A673 (cell line): Measurements from ENCODE around the gene CDR2. TPM values are rescaled to one million over a fixed set of nuclear protein-coding genes. Genes with fewer than 3 reads are reported as not detected.

ENCODE experiments used
- BruUV-seq: library from RNA; stranded (reverse); fragments of 400-500 nt; replicated peaks from 2 replicates; lab custom pipeline; 2021; lab: Mats Ljungman, UMichigan
- CTCF ChIA-PET: fragments of 300-600 bp; sonication (Branson Sonifier 250); formaldehyde crosslinking; loops from one replicate; lab custom pipeline; 2022; ENCODE audit warnings: antibody characterized with exemption; lab: Charles Lee
- POLR2A ChIA-PET: fragments of 300-600 bp; sonication (Branson Sonifier 250); formaldehyde crosslinking; loops from one replicate; lab custom pipeline; 2022; ENCODE audit warnings: antibody characterized with exemption; ENCODE audit not compliant: low non-redundant PET; lab: Charles Lee
- DNase-seq: peaks from one replicate; pipeline ENCODE4 v3.0.0-alpha.2; 2015; ENCODE audit warnings: low spot score
- H3K27ac ChIP-seq: fragments of 200-600 bp; sonication (generic); 2 replicates; pipeline ENCODE4 v1.5.1; 2016; ENCODE audit warnings: mixed run types, low read depth, mild to moderate bottlenecking, mixed read lengths, antibody characterized with exemption, low read length; ENCODE audit not compliant: poor library complexity, severe bottlenecking
- H3K27me3 ChIP-seq: fragments of 200-600 bp; sonication (generic); replicated peaks from 2 replicates; pipeline ENCODE4 v1.6.1; 2017; ENCODE audit warnings: mixed run types, low read depth, mild to moderate bottlenecking, mixed read lengths, antibody characterized with exemption, low read length; ENCODE audit not compliant: insufficient read depth, poor library complexity
- H3K36me3 ChIP-seq: fragments of 200-600 bp; sonication (generic); 2 replicates; pipeline ENCODE4 v1.6.1; 2016; ENCODE audit warnings: mixed run types, mild to moderate bottlenecking, mixed read lengths, antibody characterized with exemption, low read length; ENCODE audit not compliant: insufficient read depth, poor library complexity, severe bottlenecking
- H3K4me1 ChIP-seq: fragments of 200-600 bp; sonication (generic); 2 replicates; pipeline ENCODE4 v1.6.1; 2017; ENCODE audit warnings: mixed run types, mild to moderate bottlenecking, mixed read lengths, antibody characterized with exemption, low read length; ENCODE audit not compliant: insufficient read depth, poor library complexity, severe bottlenecking
- H3K4me3 ChIP-seq: fragments of 200-600 bp; sonication (generic); 2 replicates; pipeline ENCODE4 v1.5.1; 2016; ENCODE audit warnings: low read depth, mixed run types, mild to moderate bottlenecking, mixed read lengths, low read length; ENCODE audit not compliant: poor library complexity, severe bottlenecking
- H3K9me3 ChIP-seq: fragments of 200-600 bp; sonication (generic); 2 replicates; pipeline ENCODE4 v1.6.1; 2016; ENCODE audit warnings: mixed run types, low read depth, mild to moderate bottlenecking, mixed read lengths, antibody characterized with exemption, low read length; ENCODE audit not compliant: poor library complexity, severe bottlenecking
- CTCF ChIP-seq: fragments of 300-800, 200-600 bp; sonication (generic); conservative IDR thresholded peaks from 2 replicates; pipeline ENCODE4 v1.5.1; 2017; ENCODE audit warnings: low read depth, mild to moderate bottlenecking, antibody characterized with exemption, low read length, moderate library complexity, mixed read lengths
- EZH2 ChIP-seq: fragments of 200-600 bp; sonication (generic); IDR thresholded peaks from 2 replicates; pipeline ENCODE4 v1.6.1; 2017; ENCODE audit warnings: borderline replicate concordance, low read depth, mild to moderate bottlenecking, mixed read lengths, antibody characterized with exemption, low read length; ENCODE audit not compliant: poor library complexity, severe bottlenecking
- intact Hi-C: fragments of 100-400 bp; cut with micrococcal nuclease; formaldehyde crosslinking; loops from one replicate; pipeline ENCODE4 v1.10.0; 2022; ENCODE audit not compliant: unreplicated experiment
- total RNA-seq: library from RNA; stranded (reverse); gene quantifications from 2 replicates; pipeline ENCODE4 v1.2.3, GENCODE V29; 2021

The CDR2 gene
- total RNA-seq, 1 experiment from 2014 or later, result 40.5 TPM

GRCh38 chr16:22397464-22397863 is 23.0 kb upstream of the CDR2 start:
- no peaks in the 10 kb centered on the region for H3K27me3 ChIP-seq
- BruUV-seq, result no TSS peak
- H3K27ac ChIP-seq, result no peak overlapping the region
- no peak overlapping the region for H3K4me3 ChIP-seq
- intact Hi-C loops, result no loop called here
- H3K4me1 ChIP-seq, result peaks cover 17% of the 10 kb centered on the region
- POLR2A ChIA-PET, result interaction anchor here (0.7 kb wide), 1 partner anchor 9 kb away, joined by 3 read pairs; no protein-coding TSS in a partner anchor
- TF ChIP-seq CTCF (no peak), EZH2 (no peak)
- no peaks in the 10 kb centered on the region for H3K36me3 ChIP-seq
- no peak for DNase-seq
- no peaks in the 10 kb centered on the region for H3K9me3 ChIP-seq
- CTCF ChIA-PET, result interaction anchor here (0.9 kb wide), 1 partner anchor 320 kb away, joined by 3 read pairs; no protein-coding TSS in a partner anchor

- no TSS peak for BruUV-seq
Observed at GRCh38 chr16:22395960-22396359, 21.5 kb upstream of the CDR2 start.

DNA sequence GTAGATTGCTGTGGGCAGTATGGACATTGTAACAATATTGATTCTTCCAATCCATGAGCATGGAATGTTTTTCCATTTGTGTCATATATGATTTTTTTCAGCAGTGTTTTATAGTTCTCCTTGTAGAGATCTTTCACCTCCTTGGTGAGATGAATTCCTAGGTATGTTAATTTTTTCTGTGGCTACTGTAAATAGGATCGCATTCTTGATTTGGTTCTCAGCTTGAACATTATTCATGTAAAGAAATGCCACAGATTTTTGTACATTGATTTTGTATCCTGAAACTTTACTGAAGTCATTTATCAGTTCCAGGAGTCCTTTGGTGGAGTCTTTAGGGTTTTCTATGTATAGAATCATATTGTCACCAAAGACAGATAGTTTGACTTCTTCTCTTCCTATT is 19.7 kb upstream of the CDR2 start:
- intact Hi-C loops, result no loop called here
- no peaks in the 10 kb centered on the region for H3K9me3 ChIP-seq
- H3K4me3 ChIP-seq, result no peak overlapping the region
- ChIA-PET CTCF (no interaction called here), POLR2A (no interaction called here)
- TF ChIP-seq CTCF (no peak), EZH2 (no peak)
- no TSS peak for BruUV-seq
- H3K4me1 ChIP-seq, result peaks cover 3% of the 10 kb centered on the region
- no peak overlapping the region for H3K27ac ChIP-seq
- H3K27me3 ChIP-seq, result no peaks in the 10 kb centered on the region
- no peaks in the 10 kb centered on the region for H3K36me3 ChIP-seq
- DNase-seq, result no peak

More at GRCh38 chr16:22395960-22396359, 21.5 kb upstream of the CDR2 start:
- TF ChIP-seq EZH2 (no peak), CTCF (no peak)
- Histone ChIP-seq H3K4me1 (peaks cover 3% of the 10 kb centered on the region), H3K36me3 (no peaks in the 10 kb centered on the region), H3K4me3 (no peak overlapping the region), H3K9me3 (no peaks in the 10 kb centered on the region), H3K27me3 (no peaks in the 10 kb centered on the region), H3K27ac (no peak overlapping the region)
- intact Hi-C loops, result no loop called here
- CTCF ChIA-PET, result no interaction called here
- POLR2A ChIA-PET, result no interaction called here
- DNase-seq, result no peak
